HuH-7.5 (cell line): ENCODE data around the gene TOP1.
"Not testable (repeated sequence)": the region's sequence is repeated elsewhere in the genome, so short reads cannot be mapped to it uniquely, and the experiment has no call there.

Experiments
- DNase-seq: peaks from one replicate; pipeline ENCODE4 v3.0.0; 2011; ENCODE audit warnings: low spot score

The TOP1 gene

GRCh38 chr20:41028359-41029149 is at the start of gene TOP1:
Gene TOP1 (plus strand): TSS chr20:41028822. CDS start chr20:41029068, 246 bp downstream.
- peak; percentile 98 for DNase-seq

- no peak for DNase-seq
Observed at GRCh38 chr20:40979247-40979646, 49.4 kb upstream of the TOP1 start.

GRCh38 chr20:40980106-40980827 is 48.4 kb upstream of the TOP1 start:
- no peak for DNase-seq

GRCh38 chr20:40980828-40981310 is 47.8 kb upstream of the TOP1 start:
- DNase-seq = no peak

GRCh38 chr20:40982415-40983145 is 46.0 kb upstream of the TOP1 start:
- DNase-seq = no peak

GRCh38 chr20:40983898-40984297 is 44.7 kb upstream of the TOP1 start:
- no peak for DNase-seq

- DNase-seq = no peak
Observed at GRCh38 chr20:40984496-40984895, 44.1 kb upstream of the TOP1 start.

GRCh38 chr20:40986774-40987173 is 41.8 kb upstream of the TOP1 start:
- DNase-seq = no peak

- DNase-seq = peak; percentile 85
Observed at GRCh38 chr20:40990542-40991120, 38.0 kb upstream of the TOP1 start.

- no peak for DNase-seq
Observed at GRCh38 chr20:40991181-40991889, 37.3 kb upstream of the TOP1 start.

GRCh38 chr20:40992349-40993113 is 36.1 kb upstream of the TOP1 start:
- no peak for DNase-seq

- DNase-seq = no peak
Observed at GRCh38 chr20:40993794-40994540, 34.7 kb upstream of the TOP1 start.

GRCh38 chr20:40996326-40996725 is 32.3 kb upstream of the TOP1 start:
- no peak for DNase-seq

- DNase-seq = no peak
Observed at GRCh38 chr20:40997116-40997515, 31.5 kb upstream of the TOP1 start.

GRCh38 chr20:40999841-41000240 is 28.8 kb upstream of the TOP1 start:
- DNase-seq = no peak

GRCh38 chr20:41000628-41001027 is 28.0 kb upstream of the TOP1 start:
- no peak for DNase-seq

GRCh38 chr20:41001497-41001896 is 27.1 kb upstream of the TOP1 start:
- DNase-seq = no peak

- DNase-seq = no peak
Observed at GRCh38 chr20:41002842-41003142, 25.8 kb upstream of the TOP1 start.

- peak; percentile 64 for DNase-seq
Observed at GRCh38 chr20:41003143-41003935, 25.3 kb upstream of the TOP1 start.

- not testable (repeated sequence) for DNase-seq
Observed at GRCh38 chr20:41003936-41004294, 24.7 kb upstream of the TOP1 start.
